WTC11 (cell line): ENCODE data around the gene GRPEL2.

Source experiments
- ATF1 ChIP-seq: sonication (generic); formaldehyde crosslinking; IDR thresholded peaks from 2 replicates; pipeline ENCODE4 v1.8.1; 2023; ENCODE audit warnings: mild to moderate bottlenecking, moderate library complexity, missing genetic modification reagents
- CREM ChIP-seq: sonication (generic); formaldehyde crosslinking; IDR thresholded peaks from 2 replicates; pipeline ENCODE4 v1.8.1; 2022; ENCODE audit warnings: mild to moderate bottlenecking, missing genetic modification reagents, moderate library complexity
- FOXJ3 ChIP-seq: sonication (generic); formaldehyde crosslinking; IDR thresholded peaks from 2 replicates; pipeline ENCODE4 v1.9.0; 2021; ENCODE audit warnings: missing genetic modification reagents, mild to moderate bottlenecking, borderline replicate concordance
- KAT7 ChIP-seq: sonication (generic); formaldehyde crosslinking; IDR thresholded peaks from 2 replicates; pipeline ENCODE4 v1.8.1; 2023; ENCODE audit warnings: missing genetic modification reagents, mild to moderate bottlenecking, borderline replicate concordance
- MXD4 ChIP-seq: fragments of 250-450 bp; sonication (Bioruptor Pico); IDR thresholded peaks from 2 replicates; pipeline ENCODE4 v1.8.0; 2021; ENCODE audit warnings: mild to moderate bottlenecking, moderate library complexity, borderline replicate concordance
- SP1 ChIP-seq: sonication (generic); formaldehyde crosslinking; conservative IDR thresholded peaks from 2 replicates; pipeline ENCODE4 v1.8.1; 2022; ENCODE audit warnings: missing genetic modification reagents
- TCF7 ChIP-seq: sonication (generic); formaldehyde crosslinking; IDR thresholded peaks from 2 replicates; pipeline ENCODE4 v1.8.0; 2022; ENCODE audit warnings: mild to moderate bottlenecking, low read depth, missing genetic modification reagents, moderate library complexity
- TF ChIP-seq, protein P1 (sequence below): fragments of 200-600 bp; IDR thresholded peaks from 2 replicates; pipeline ENCODE4 v1.8.0; 2022; ENCODE audit warnings: antibody characterized with exemption
- TF ChIP-seq, protein P2 (sequence below): sonication (generic); formaldehyde crosslinking; IDR thresholded peaks from 2 replicates; pipeline ENCODE4 v1.8.0; 2022; ENCODE audit warnings: mild to moderate bottlenecking, missing genetic modification reagents
- TF ChIP-seq, protein P3 (sequence below): sonication (generic); formaldehyde crosslinking; IDR thresholded peaks from 2 replicates; pipeline ENCODE4 v1.8.1; 2023; ENCODE audit warnings: mild to moderate bottlenecking, missing genetic modification reagents, moderate library complexity
- TF ChIP-seq, protein P4 (sequence below): sonication (generic); formaldehyde crosslinking; IDR thresholded peaks from 2 replicates; pipeline ENCODE4 v1.8.0; 2023; ENCODE audit warnings: mild to moderate bottlenecking, missing genetic modification reagents
- TF ChIP-seq, protein P5 (sequence below): sonication (generic); formaldehyde crosslinking; conservative IDR thresholded peaks from 2 replicates; pipeline ENCODE4 v1.8.1; 2023; ENCODE audit warnings: mild to moderate bottlenecking, low read depth, missing genetic modification reagents, moderate library complexity

DNA sequence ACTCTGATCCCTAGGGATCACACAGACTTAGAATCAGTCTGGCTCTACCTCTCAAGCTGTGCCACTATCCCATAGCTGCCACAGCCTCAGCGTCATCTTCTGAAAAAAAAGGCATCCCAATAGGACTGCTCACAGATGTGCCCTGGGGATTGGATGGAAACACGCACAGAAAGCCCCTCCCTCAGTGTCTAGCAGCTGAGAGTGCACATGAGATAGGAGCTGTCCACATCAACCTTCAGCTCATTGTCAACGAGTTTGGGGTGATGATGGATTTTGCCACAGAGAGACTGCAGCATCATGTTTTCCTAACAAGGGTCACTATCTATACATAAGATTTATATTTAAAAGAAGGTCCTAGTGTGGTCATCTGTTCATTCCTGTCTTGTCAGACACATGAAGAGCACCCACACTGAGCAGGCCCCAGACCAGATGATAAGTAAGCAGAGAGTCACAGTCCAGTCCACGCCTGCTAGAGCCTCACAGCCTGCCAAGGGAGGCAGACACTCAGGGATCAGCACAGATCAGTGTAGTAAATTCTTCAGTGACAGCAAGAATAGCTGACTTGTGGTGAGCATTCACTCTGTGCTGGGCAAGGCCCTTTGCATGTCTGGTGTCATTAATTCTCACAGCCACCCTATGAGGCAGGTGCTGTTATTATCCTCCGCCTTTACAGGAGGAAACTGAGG, 47.8 kb upstream of the GRPEL2 start:
- TF ChIP-seq, protein P1, sequence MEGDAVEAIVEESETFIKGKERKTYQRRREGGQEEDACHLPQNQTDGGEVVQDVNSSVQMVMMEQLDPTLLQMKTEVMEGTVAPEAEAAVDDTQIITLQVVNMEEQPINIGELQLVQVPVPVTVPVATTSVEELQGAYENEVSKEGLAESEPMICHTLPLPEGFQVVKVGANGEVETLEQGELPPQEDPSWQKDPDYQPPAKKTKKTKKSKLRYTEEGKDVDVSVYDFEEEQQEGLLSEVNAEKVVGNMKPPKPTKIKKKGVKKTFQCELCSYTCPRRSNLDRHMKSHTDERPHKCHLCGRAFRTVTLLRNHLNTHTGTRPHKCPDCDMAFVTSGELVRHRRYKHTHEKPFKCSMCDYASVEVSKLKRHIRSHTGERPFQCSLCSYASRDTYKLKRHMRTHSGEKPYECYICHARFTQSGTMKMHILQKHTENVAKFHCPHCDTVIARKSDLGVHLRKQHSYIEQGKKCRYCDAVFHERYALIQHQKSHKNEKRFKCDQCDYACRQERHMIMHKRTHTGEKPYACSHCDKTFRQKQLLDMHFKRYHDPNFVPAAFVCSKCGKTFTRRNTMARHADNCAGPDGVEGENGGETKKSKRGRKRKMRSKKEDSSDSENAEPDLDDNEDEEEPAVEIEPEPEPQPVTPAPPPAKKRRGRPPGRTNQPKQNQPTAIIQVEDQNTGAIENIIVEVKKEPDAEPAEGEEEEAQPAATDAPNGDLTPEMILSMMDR: no peak
- TF ChIP-seq, protein P2, sequence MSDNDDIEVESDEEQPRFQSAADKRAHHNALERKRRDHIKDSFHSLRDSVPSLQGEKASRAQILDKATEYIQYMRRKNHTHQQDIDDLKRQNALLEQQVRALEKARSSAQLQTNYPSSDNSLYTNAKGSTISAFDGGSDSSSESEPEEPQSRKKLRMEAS (CRISPR knock-in tag): no peak
- no peak for TF ChIP-seq MXD4 (CRISPR knock-in tag)
- TF ChIP-seq TCF7: no peak
- TF ChIP-seq, protein P3, sequence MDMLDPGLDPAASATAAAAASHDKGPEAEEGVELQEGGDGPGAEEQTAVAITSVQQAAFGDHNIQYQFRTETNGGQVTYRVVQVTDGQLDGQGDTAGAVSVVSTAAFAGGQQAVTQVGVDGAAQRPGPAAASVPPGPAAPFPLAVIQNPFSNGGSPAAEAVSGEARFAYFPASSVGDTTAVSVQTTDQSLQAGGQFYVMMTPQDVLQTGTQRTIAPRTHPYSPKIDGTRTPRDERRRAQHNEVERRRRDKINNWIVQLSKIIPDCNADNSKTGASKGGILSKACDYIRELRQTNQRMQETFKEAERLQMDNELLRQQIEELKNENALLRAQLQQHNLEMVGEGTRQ (CRISPR knock-in tag): no peak
- no peak for TF ChIP-seq KAT7 (CRISPR knock-in tag)
- TF ChIP-seq, protein P4, sequence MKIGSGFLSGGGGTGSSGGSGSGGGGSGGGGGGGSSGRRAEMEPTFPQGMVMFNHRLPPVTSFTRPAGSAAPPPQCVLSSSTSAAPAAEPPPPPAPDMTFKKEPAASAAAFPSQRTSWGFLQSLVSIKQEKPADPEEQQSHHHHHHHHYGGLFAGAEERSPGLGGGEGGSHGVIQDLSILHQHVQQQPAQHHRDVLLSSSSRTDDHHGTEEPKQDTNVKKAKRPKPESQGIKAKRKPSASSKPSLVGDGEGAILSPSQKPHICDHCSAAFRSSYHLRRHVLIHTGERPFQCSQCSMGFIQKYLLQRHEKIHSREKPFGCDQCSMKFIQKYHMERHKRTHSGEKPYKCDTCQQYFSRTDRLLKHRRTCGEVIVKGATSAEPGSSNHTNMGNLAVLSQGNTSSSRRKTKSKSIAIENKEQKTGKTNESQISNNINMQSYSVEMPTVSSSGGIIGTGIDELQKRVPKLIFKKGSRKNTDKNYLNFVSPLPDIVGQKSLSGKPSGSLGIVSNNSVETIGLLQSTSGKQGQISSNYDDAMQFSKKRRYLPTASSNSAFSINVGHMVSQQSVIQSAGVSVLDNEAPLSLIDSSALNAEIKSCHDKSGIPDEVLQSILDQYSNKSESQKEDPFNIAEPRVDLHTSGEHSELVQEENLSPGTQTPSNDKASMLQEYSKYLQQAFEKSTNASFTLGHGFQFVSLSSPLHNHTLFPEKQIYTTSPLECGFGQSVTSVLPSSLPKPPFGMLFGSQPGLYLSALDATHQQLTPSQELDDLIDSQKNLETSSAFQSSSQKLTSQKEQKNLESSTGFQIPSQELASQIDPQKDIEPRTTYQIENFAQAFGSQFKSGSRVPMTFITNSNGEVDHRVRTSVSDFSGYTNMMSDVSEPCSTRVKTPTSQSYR (CRISPR knock-in tag): no peak
- no peak for TF ChIP-seq ATF1 (CRISPR knock-in tag)
- TF ChIP-seq CREM (CRISPR knock-in tag): no peak
- TF ChIP-seq SP1: no peak
- no peak for TF ChIP-seq FOXJ3 (CRISPR knock-in tag)
- TF ChIP-seq, protein P5, sequence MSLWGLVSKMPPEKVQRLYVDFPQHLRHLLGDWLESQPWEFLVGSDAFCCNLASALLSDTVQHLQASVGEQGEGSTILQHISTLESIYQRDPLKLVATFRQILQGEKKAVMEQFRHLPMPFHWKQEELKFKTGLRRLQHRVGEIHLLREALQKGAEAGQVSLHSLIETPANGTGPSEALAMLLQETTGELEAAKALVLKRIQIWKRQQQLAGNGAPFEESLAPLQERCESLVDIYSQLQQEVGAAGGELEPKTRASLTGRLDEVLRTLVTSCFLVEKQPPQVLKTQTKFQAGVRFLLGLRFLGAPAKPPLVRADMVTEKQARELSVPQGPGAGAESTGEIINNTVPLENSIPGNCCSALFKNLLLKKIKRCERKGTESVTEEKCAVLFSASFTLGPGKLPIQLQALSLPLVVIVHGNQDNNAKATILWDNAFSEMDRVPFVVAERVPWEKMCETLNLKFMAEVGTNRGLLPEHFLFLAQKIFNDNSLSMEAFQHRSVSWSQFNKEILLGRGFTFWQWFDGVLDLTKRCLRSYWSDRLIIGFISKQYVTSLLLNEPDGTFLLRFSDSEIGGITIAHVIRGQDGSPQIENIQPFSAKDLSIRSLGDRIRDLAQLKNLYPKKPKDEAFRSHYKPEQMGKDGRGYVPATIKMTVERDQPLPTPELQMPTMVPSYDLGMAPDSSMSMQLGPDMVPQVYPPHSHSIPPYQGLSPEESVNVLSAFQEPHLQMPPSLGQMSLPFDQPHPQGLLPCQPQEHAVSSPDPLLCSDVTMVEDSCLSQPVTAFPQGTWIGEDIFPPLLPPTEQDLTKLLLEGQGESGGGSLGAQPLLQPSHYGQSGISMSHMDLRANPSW: no peak
